OCI-LY3 (cell line): ENCODE measurements around the gene METTL16.

Source experiments
- H2AFZ ChIP-seq: fragments of 200-600, 300-600 bp; shearing (Covaris generic); 2 replicates; pipeline ENCODE4 v1.6.0; 2014; ENCODE audit warnings: antibody characterized with exemption, low read depth, low read length
- H3K27ac ChIP-seq: fragments of 200-600, 300-600 bp; sonication (generic); 2 replicates; pipeline ENCODE4 v1.5.1; 2014; ENCODE audit warnings: mild to moderate bottlenecking, low read length, moderate library complexity, mixed read lengths
- H3K27me3 ChIP-seq: fragments of 200-600, 300-600 bp; sonication (generic); 2 replicates; pipeline ENCODE4 v1.6.1; 2014; ENCODE audit warnings: low read depth, low read length, mixed read lengths
- H3K36me3 ChIP-seq: fragments of 200-600, 300-600 bp; sonication (generic); replicated peaks from 2 replicates; pipeline ENCODE3; 2014; ENCODE audit warnings: low read depth, low read length, mixed read lengths
- H3K4me1 ChIP-seq: fragments of 300-600, 200-600 bp; sonication (generic); 2 replicates; pipeline ENCODE4 v1.6.1; 2014; ENCODE audit warnings: low read length, mixed read lengths
- H3K4me2 ChIP-seq: fragments of 200-600, 300-600 bp; sonication (generic); 2 replicates; pipeline ENCODE4 v1.6.1; 2014; ENCODE audit warnings: low read length, mixed read lengths
- H3K4me3 ChIP-seq: fragments of 300-600, 200-600 bp; sonication (generic); 2 replicates; pipeline ENCODE4 v1.5.1; 2014; ENCODE audit warnings: antibody characterized with exemption, mild to moderate bottlenecking, low read length, moderate library complexity
- H3K79me2 ChIP-seq: fragments of 300-600, 200-600 bp; shearing (Covaris generic); 2 replicates; pipeline ENCODE4 v1.6.1; 2014; ENCODE audit warnings: mild to moderate bottlenecking, low read length, mixed read lengths
- H3K9ac ChIP-seq: fragments of 300-600, 200-600 bp; shearing (Covaris generic); 2 replicates; pipeline ENCODE4 v1.6.0; 2014; ENCODE audit warnings: mild to moderate bottlenecking, low read length, moderate library complexity
- H3K9me3 ChIP-seq: fragments of 200-600, 300-600 bp; shearing (Covaris generic); 2 replicates; pipeline ENCODE4 v1.6.1; 2014; ENCODE audit warnings: low read length, mixed read lengths; ENCODE audit not compliant: insufficient read depth
- H4K20me1 ChIP-seq: fragments of 200-600, 300-600 bp; sonication (generic); 2 replicates; pipeline ENCODE4 v1.6.1; 2016; ENCODE audit warnings: low read length, mixed read lengths; ENCODE audit not compliant: insufficient read depth
- CTCF ChIP-seq: fragments of 200-600, 300-600 bp; sonication (generic); IDR thresholded peaks from 2 replicates; pipeline ENCODE4 v1.5.1; 2014; ENCODE audit warnings: antibody characterized with exemption, low read length, low read depth
- EZH2phosphoT487 ChIP-seq: fragments of 200-600 bp; shearing (Covaris generic); IDR thresholded peaks from 2 replicates; pipeline ENCODE4 v1.6.1; 2018; ENCODE audit warnings: antibody characterized with exemption, mixed run types, low read depth

Gene METTL16

GRCh38 chr17:2400474-2400866, 111.2 kb downstream of the METTL16 start:
- Histone ChIP-seq H3K27me3 (no peaks in the 10 kb centered on the region), H3K4me3 (peak overlapping the region; percentile 97), H3K4me2 (peak overlapping the region; percentile 74), H3K27ac (peak overlapping the region; percentile 64), H4K20me1 (peaks cover 27% of the 10 kb centered on the region), H3K9ac (peak overlapping the region; percentile 86), H3K36me3 (no peaks in the 10 kb centered on the region), H2AFZ (no peak overlapping the region), H3K4me1 (peaks cover 24% of the 10 kb centered on the region), H3K79me2 (peaks cover 30% of the 10 kb centered on the region; the same call in 1 of the 2 replicates), H3K9me3 (no peaks in the 10 kb centered on the region)
- TF ChIP-seq CTCF: no peak
- TF ChIP-seq EZH2phosphoT487: no peak

- Histone ChIP-seq H3K27ac (peak overlapping the region; percentile 64), H3K4me1 (peaks cover 24% of the 10 kb centered on the region), H4K20me1 (peaks cover 28% of the 10 kb centered on the region), H3K27me3 (no peaks in the 10 kb centered on the region), H3K79me2 (peaks cover 30% of the 10 kb centered on the region; the same call in 1 of the 2 replicates), H3K9ac (peak overlapping the region; percentile 86), H3K36me3 (no peaks in the 10 kb centered on the region), H3K4me3 (peak overlapping the region; percentile 97), H2AFZ (peak overlapping the region; percentile 81; the same call in 1 of the 2 replicates), H3K9me3 (no peaks in the 10 kb centered on the region), H3K4me2 (peak overlapping the region; percentile 96)
- TF ChIP-seq EZH2phosphoT487 (no peak), CTCF (no peak)
These were observed 111.9 kb downstream of the METTL16 start for GRCh38 chr17:2399572-2400473.

GRCh38 chr17:2398655-2399571, 112.8 kb downstream of the METTL16 start:
- no peak overlapping the region; the same call in 1 of the 2 replicates for H2AFZ ChIP-seq
- no peak for TF ChIP-seq CTCF
- no peak for TF ChIP-seq EZH2phosphoT487
- H3K79me2 ChIP-seq: peaks cover 30% of the 10 kb centered on the region; the same call in 1 of the 2 replicates
- peak overlapping the region; percentile 97 for H3K4me3 ChIP-seq
- no peaks in the 10 kb centered on the region for H3K27me3 ChIP-seq
- H3K9me3 ChIP-seq: no peaks in the 10 kb centered on the region
- H3K4me1 ChIP-seq: peaks cover 27% of the 10 kb centered on the region
- H3K27ac ChIP-seq: no peak overlapping the region
- H3K4me2 ChIP-seq: peak overlapping the region; percentile 96
- H4K20me1 ChIP-seq: peaks cover 28% of the 10 kb centered on the region
- H3K9ac ChIP-seq: peak overlapping the region; percentile 65; the same call in 1 of the 2 replicates
- H3K36me3 ChIP-seq: no peaks in the 10 kb centered on the region
